Neural progenitor cell (in vitro differentiated cells): ENCODE results near the gene LCA5L. TPM values are rescaled to one million over a fixed set of nuclear protein-coding genes. Genes with fewer than 3 reads are reported as not detected.

ENCODE experiments used
- DNase-seq: peaks from one replicate; pipeline ENCODE4 v3.0.0-alpha.2; 2016; ENCODE audit warnings: low spot score
- H2AFZ ChIP-seq: fragments of 200-600 bp; sonication (generic); replicated peaks from 2 replicates; pipeline ENCODE4 v1.6.1; 2016; ENCODE audit warnings: antibody characterized with exemption
- H3F3A ChIP-seq: fragments of 200-600 bp; sonication (generic); 2 replicates; pipeline ENCODE4 v1.6.1; 2016; ENCODE audit warnings: antibody characterized with exemption, low read depth
- H3K27ac ChIP-seq: fragments of 200-600 bp; sonication (generic); 2 replicates; pipeline ENCODE4 v1.5.1; 2016; ENCODE audit warnings: mild to moderate bottlenecking
- H3K27me3 ChIP-seq: fragments of 200-600 bp; sonication (generic); 2 replicates; pipeline ENCODE4 v1.6.1; 2016; ENCODE audit warnings: mild to moderate bottlenecking, moderate library complexity
- H3K36me3 ChIP-seq: fragments of 200-600 bp; sonication (generic); 2 replicates; pipeline ENCODE4 v1.5.1; 2016
- H3K4me1 ChIP-seq: fragments of 200-600 bp; sonication (generic); 2 replicates; pipeline ENCODE4 v1.6.1; 2016; ENCODE audit warnings: mixed run types
- H3K4me2 ChIP-seq: fragments of 200-600 bp; sonication (generic); 2 replicates; pipeline ENCODE4 v1.6.1; 2016
- H3K4me3 ChIP-seq: fragments of 200-600 bp; sonication (generic); 2 replicates; pipeline ENCODE4 v1.5.1; 2016
- H3K79me2 ChIP-seq: fragments of 200-600 bp; sonication (generic); 2 replicates; pipeline ENCODE4 v1.6.1; 2016; ENCODE audit warnings: low read depth
- H3K9ac ChIP-seq: fragments of 200-600 bp; sonication (generic); 2 replicates; pipeline ENCODE4 v1.6.1; 2016
- H3K9me3 ChIP-seq: fragments of 200-600 bp; sonication (generic); 2 replicates; pipeline ENCODE4 v1.5.1; 2016; ENCODE audit warnings: low read depth
- H4K20me1 ChIP-seq: fragments of 200-600 bp; sonication (generic); 2 replicates; pipeline ENCODE4 v1.6.1; 2016; ENCODE audit warnings: low read depth
- H3K27ac Mint-ChIP-seq: 3 replicates; pipeline ENCODE4 v1.8.0; 2021; ENCODE audit warnings: mixed read lengths
- H3K27me3 Mint-ChIP-seq: 2 replicates; pipeline ENCODE4 v1.8.0; 2022; ENCODE audit warnings: low read depth, mild to moderate bottlenecking, inconsistent platforms, moderate library complexity, mixed read lengths; ENCODE audit not compliant: insufficient read depth
- H3K36me3 Mint-ChIP-seq: 3 replicates; pipeline ENCODE4 v1.8.0; 2021; ENCODE audit warnings: mixed read lengths
- H3K4me1 Mint-ChIP-seq: 3 replicates; pipeline ENCODE4 v1.8.0; 2021; ENCODE audit warnings: mixed read lengths
- H3K4me3 Mint-ChIP-seq: 3 replicates; pipeline ENCODE4 v1.8.0; 2021; ENCODE audit warnings: mild to moderate bottlenecking, moderate library complexity, mixed read lengths
- H3K9me3 Mint-ChIP-seq: 3 replicates; pipeline ENCODE4 v1.8.0; 2020; ENCODE audit warnings: mixed read lengths
- EZH2 ChIP-seq: fragments of 200-600 bp; sonication (generic); IDR thresholded peaks from 2 replicates; pipeline ENCODE4 v1.6.1; 2017; ENCODE audit warnings: antibody characterized with exemption, mild to moderate bottlenecking, moderate library complexity
- EZH2phosphoT487 ChIP-seq: fragments of 200-600 bp; sonication (generic); IDR thresholded peaks from 2 replicates; pipeline ENCODE4 v1.6.1; 2017; ENCODE audit warnings: antibody characterized with exemption
- total RNA-seq: library from RNA; depleted of rRNA; stranded (reverse); fragments of >200 nt; gene quantifications from 2 replicates; pipeline ENCODE4 v1.2.3, GENCODE V29; 2015; ENCODE audit warnings: low replicate concordance
- TF ChIP-seq, protein P1 (sequence below): fragments of 200-600 bp; sonication (generic); IDR thresholded peaks from 2 replicates; pipeline ENCODE4 v1.5.1; 2017; ENCODE audit warnings: antibody characterized with exemption, mild to moderate bottlenecking

The LCA5L gene
- total RNA-seq, 1 donor from 2014 or later, result 4.7 TPM

- peaks cover 30% of the 10 kb centered on the region for H3K36me3 Mint-ChIP-seq
- Histone ChIP-seq H3K36me3 (peaks cover 5% of the 10 kb centered on the region), H3K9ac (no peak overlapping the region), H3K27me3 (no peaks in the 10 kb centered on the region), H3F3A (no peaks in the 10 kb centered on the region), H3K79me2 (no peaks in the 10 kb centered on the region), H3K4me1 (no peaks in the 10 kb centered on the region), H4K20me1 (no peaks in the 10 kb centered on the region), H3K4me3 (no peak overlapping the region), H3K27ac (no peak overlapping the region), H3K4me2 (no peak overlapping the region), H3K9me3 (no peaks in the 10 kb centered on the region), H2AFZ (no peak overlapping the region)
- no peaks in the 10 kb centered on the region for H3K27me3 Mint-ChIP-seq
- no peak overlapping the region for H3K4me3 Mint-ChIP-seq
- TF ChIP-seq EZH2 (no peak), EZH2phosphoT487 (no peak)
- TF ChIP-seq, protein P1, sequence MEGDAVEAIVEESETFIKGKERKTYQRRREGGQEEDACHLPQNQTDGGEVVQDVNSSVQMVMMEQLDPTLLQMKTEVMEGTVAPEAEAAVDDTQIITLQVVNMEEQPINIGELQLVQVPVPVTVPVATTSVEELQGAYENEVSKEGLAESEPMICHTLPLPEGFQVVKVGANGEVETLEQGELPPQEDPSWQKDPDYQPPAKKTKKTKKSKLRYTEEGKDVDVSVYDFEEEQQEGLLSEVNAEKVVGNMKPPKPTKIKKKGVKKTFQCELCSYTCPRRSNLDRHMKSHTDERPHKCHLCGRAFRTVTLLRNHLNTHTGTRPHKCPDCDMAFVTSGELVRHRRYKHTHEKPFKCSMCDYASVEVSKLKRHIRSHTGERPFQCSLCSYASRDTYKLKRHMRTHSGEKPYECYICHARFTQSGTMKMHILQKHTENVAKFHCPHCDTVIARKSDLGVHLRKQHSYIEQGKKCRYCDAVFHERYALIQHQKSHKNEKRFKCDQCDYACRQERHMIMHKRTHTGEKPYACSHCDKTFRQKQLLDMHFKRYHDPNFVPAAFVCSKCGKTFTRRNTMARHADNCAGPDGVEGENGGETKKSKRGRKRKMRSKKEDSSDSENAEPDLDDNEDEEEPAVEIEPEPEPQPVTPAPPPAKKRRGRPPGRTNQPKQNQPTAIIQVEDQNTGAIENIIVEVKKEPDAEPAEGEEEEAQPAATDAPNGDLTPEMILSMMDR, result no peak
- peaks cover 6% of the 10 kb centered on the region for H3K9me3 Mint-ChIP-seq
- no peaks in the 10 kb centered on the region for H3K4me1 Mint-ChIP-seq
- no peak overlapping the region for H3K27ac Mint-ChIP-seq
- DNase-seq, result no peak
Observed at GRCh38 chr21:39406065-39406464, 39.5 kb downstream of the LCA5L start.

GRCh38 chr21:39400173-39400572 is 45.4 kb downstream of the LCA5L start:
- DNase-seq, result no peak
- H3K27ac Mint-ChIP-seq, result no peak overlapping the region

GRCh38 chr21:39397646-39398385 is 47.8 kb downstream of the LCA5L start:
- no peak overlapping the region for H3K4me2 ChIP-seq
- no peaks in the 10 kb centered on the region for H3K79me2 ChIP-seq
- no peaks in the 10 kb centered on the region for H3K36me3 ChIP-seq
- TF ChIP-seq, protein P1, result no peak
- no peak for TF ChIP-seq EZH2
- TF ChIP-seq EZH2phosphoT487, result no peak
- H3K9ac ChIP-seq, result no peak overlapping the region
- Mint-ChIP-seq H3K27ac (no peak overlapping the region), H3K4me1 (peaks cover 11% of the 10 kb centered on the region), H3K4me3 (no peak overlapping the region), H3K9me3 (no peaks in the 10 kb centered on the region), H3K36me3 (peaks cover 29% of the 10 kb centered on the region), H3K27me3 (no peaks in the 10 kb centered on the region)
- no peaks in the 10 kb centered on the region for H3K27me3 ChIP-seq
- no peak overlapping the region for H3K27ac ChIP-seq
- DNase-seq, result no peak
- H3K4me3 ChIP-seq, result no peak overlapping the region
- no peaks in the 10 kb centered on the region for H3F3A ChIP-seq
- H4K20me1 ChIP-seq, result no peaks in the 10 kb centered on the region
- H3K4me1 ChIP-seq, result peaks cover 2% of the 10 kb centered on the region
- H2AFZ ChIP-seq, result no peak overlapping the region
- H3K9me3 ChIP-seq, result no peaks in the 10 kb centered on the region

More at GRCh38 chr21:39400173-39400572, 45.4 kb downstream of the LCA5L start:
- no peaks in the 10 kb centered on the region for H3K4me1 ChIP-seq
- no peaks in the 10 kb centered on the region for H3K27me3 ChIP-seq
- Mint-ChIP-seq H3K4me3 (no peak overlapping the region), H3K9me3 (no peaks in the 10 kb centered on the region), H3K4me1 (no peaks in the 10 kb centered on the region), H3K27me3 (no peaks in the 10 kb centered on the region), H3K36me3 (peaks cover 14% of the 10 kb centered on the region)
- no peak overlapping the region for H2AFZ ChIP-seq
- H3K9ac ChIP-seq, result no peak overlapping the region
- no peaks in the 10 kb centered on the region for H3K9me3 ChIP-seq
- no peak overlapping the region for H3K4me2 ChIP-seq
- no peak overlapping the region for H3K27ac ChIP-seq
- TF ChIP-seq EZH2phosphoT487 (no peak), EZH2 (no peak)
- TF ChIP-seq, protein P1, result no peak
- no peaks in the 10 kb centered on the region for H3K36me3 ChIP-seq
- H4K20me1 ChIP-seq, result no peaks in the 10 kb centered on the region
- no peaks in the 10 kb centered on the region for H3K79me2 ChIP-seq
- no peak overlapping the region for H3K4me3 ChIP-seq
- no peaks in the 10 kb centered on the region for H3F3A ChIP-seq
